HEK293 (cell line): Measurements from ENCODE around the gene NXPH2.

Source experiments
- CTCF ChIA-PET: fragments of 350-600 bp; formaldehyde crosslinking; extraction: SDS; loops from one replicate; lab custom pipeline; 2021; ENCODE audit warnings: antibody characterized with exemption; lab: Yijun Ruan, JAX
- POLR2A ChIA-PET: fragments of 300-600 bp; formaldehyde crosslinking; extraction: SDS; loops from one replicate; lab custom pipeline; 2020; ENCODE audit warnings: antibody characterized with exemption, inconsistent platforms; lab: Yijun Ruan, JAX
- H3K27ac ChIP-seq: fragments of 200-500 bp; sonication (Bioruptor generic); 2 replicates; pipeline ENCODE4 v1.5.1; 2014; ENCODE audit warnings: low read depth, low read length, control low read depth, inconsistent platforms; ENCODE audit errors: extremely low read depth
- H3K36me3 ChIP-seq, 2 experiments: fragments of 200-500 bp in 1 of 2; sonication (Bioruptor generic) in 1 of 2; 1 replicate in 1 of 2; 2 replicates in 1 of 2; pipeline ENCODE4 v1.5.1; 2014 to 2017; ENCODE audit warnings: inconsistent platforms in 2 of 2, low read length in 2 of 2; ENCODE audit not compliant: control insufficient read depth in 2 of 2, insufficient read depth in 1 of 2
- H3K4me1 ChIP-seq: fragments of 200-500 bp; sonication (Bioruptor generic); 2 replicates; pipeline ENCODE4 v1.5.1; 2014; ENCODE audit warnings: mild to moderate bottlenecking, low read length, inconsistent platforms; ENCODE audit not compliant: control insufficient read depth, insufficient read depth
- H3K4me3 ChIP-seq: 2 replicates; pipeline ENCODE4 v1.5.1; 2011; ENCODE audit warnings: low read depth, mild to moderate bottlenecking, control low read depth, low read length, moderate library complexity
- H3K9me3 ChIP-seq: fragments of 200-500 bp; sonication (Bioruptor generic); 2 replicates; pipeline ENCODE4 v1.5.1; 2014; ENCODE audit warnings: low read depth, low read length, inconsistent platforms; ENCODE audit not compliant: control insufficient read depth, insufficient read depth
- EGR2 ChIP-seq: fragments of 450-650 bp; formaldehyde crosslinking; IDR thresholded peaks from 2 replicates; pipeline ENCODE4 v1.5.1; 2016; ENCODE audit warnings: low read depth, missing biosample characterization, missing genetic modification characterization
- GLIS2 ChIP-seq: fragments of 450-650 bp; formaldehyde crosslinking; IDR thresholded peaks from 2 replicates; pipeline ENCODE4 v1.5.1; 2016; ENCODE audit warnings: missing biosample characterization, missing genetic modification characterization
- KLF1 ChIP-seq: fragments of 450-650 bp; formaldehyde crosslinking; IDR thresholded peaks from 2 replicates; pipeline ENCODE4 v1.5.1; 2016; ENCODE audit warnings: missing biosample characterization, missing genetic modification characterization
- KLF10 ChIP-seq: fragments of 450-650 bp; IDR thresholded peaks from 2 replicates; pipeline ENCODE4 v1.5.1; 2018; ENCODE audit warnings: missing biosample characterization, mild to moderate bottlenecking, missing genetic modification characterization
- KLF16 ChIP-seq: fragments of 450-650 bp; formaldehyde crosslinking; IDR thresholded peaks from 2 replicates; pipeline ENCODE4 v1.5.1; 2017; ENCODE audit warnings: missing biosample characterization, missing genetic modification characterization
- RBAK ChIP-seq: fragments of 450-650 bp; formaldehyde crosslinking; IDR thresholded peaks from 2 replicates; pipeline ENCODE4 v1.5.1; 2016; ENCODE audit warnings: missing biosample characterization, missing genetic modification characterization
- ZBTB48 ChIP-seq: fragments of 450-650 bp; formaldehyde crosslinking; IDR thresholded peaks from 2 replicates; pipeline ENCODE4 v1.5.1; 2016; ENCODE audit warnings: missing biosample characterization, missing genetic modification characterization
- ZIC2 ChIP-seq: fragments of 450-650 bp; formaldehyde crosslinking; IDR thresholded peaks from 2 replicates; pipeline ENCODE4 v1.5.1; 2016; ENCODE audit warnings: missing biosample characterization, missing genetic modification characterization
- ZNF221 ChIP-seq: fragments of 450-650 bp; formaldehyde crosslinking; IDR thresholded peaks from 2 replicates; pipeline ENCODE4 v1.5.1; 2017; ENCODE audit warnings: missing biosample characterization, missing genetic modification characterization, borderline replicate concordance
- ZNF248 ChIP-seq: fragments of 450-650 bp; formaldehyde crosslinking; IDR thresholded peaks from 2 replicates; pipeline ENCODE4 v1.5.1; 2017; ENCODE audit warnings: missing biosample characterization, missing genetic modification characterization
- ZNF555 ChIP-seq: fragments of 450-650 bp; formaldehyde crosslinking; conservative IDR thresholded peaks from 2 replicates; pipeline ENCODE4 v1.5.1; 2017; ENCODE audit warnings: missing biosample characterization, mild to moderate bottlenecking, missing genetic modification characterization, inconsistent platforms
- ZNF791 ChIP-seq: fragments of 450-650 bp; formaldehyde crosslinking; IDR thresholded peaks from 2 replicates; pipeline ENCODE4 v1.5.1; 2016; ENCODE audit warnings: missing biosample characterization, missing genetic modification characterization
- TF ChIP-seq, protein P1 (sequence below): fragments of 450-650 bp; formaldehyde crosslinking; conservative IDR thresholded peaks from 2 replicates; pipeline ENCODE4 v1.5.1; 2016; ENCODE audit warnings: low read depth, missing biosample characterization, missing genetic modification characterization
- TF ChIP-seq, protein P2 (sequence below): fragments of 450-650 bp; formaldehyde crosslinking; IDR thresholded peaks from 2 replicates; pipeline ENCODE4 v1.5.1; 2017; ENCODE audit warnings: missing biosample characterization, missing genetic modification characterization
- TF ChIP-seq, protein P3 (sequence below): fragments of 450-650 bp; formaldehyde crosslinking; IDR thresholded peaks from 2 replicates; pipeline ENCODE4; 2016; ENCODE audit warnings: missing biosample characterization, missing genetic modification characterization
- TF ChIP-seq, protein P4 (sequence below): fragments of 450-650 bp; formaldehyde crosslinking; IDR thresholded peaks from 2 replicates; pipeline ENCODE4 v1.5.1; 2016; ENCODE audit warnings: missing biosample characterization, missing genetic modification characterization

Gene NXPH2

DNA sequence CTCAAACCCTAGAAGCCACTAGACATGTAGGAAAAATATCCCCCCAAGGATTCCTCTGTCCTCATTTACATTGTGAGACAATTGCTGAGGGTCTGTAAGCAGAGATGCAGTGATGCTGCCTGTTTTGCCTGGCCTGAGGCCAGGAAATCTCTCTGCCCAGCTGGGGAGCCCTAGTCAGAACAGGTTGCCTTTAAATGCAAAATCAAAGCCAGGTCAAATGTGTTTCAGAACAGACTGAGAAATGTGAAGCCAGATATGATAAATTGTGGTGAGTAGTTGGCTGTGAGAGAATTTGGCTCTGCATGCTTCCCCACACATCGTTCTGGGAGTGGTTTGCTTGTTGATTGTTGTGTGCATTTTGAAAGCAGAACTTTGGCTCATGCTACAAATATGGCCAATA, 38.4 kb upstream of the NXPH2 start:
- Histone ChIP-seq H3K9me3 (no peaks in the 10 kb centered on the region), H3K36me3 (no peaks in the 10 kb centered on the region), H3K27ac (no peak overlapping the region), H3K4me1 (peaks cover 4% of the 10 kb centered on the region; the same call in 1 of the 2 replicates), H3K4me3 (no peak overlapping the region)
- ChIA-PET POLR2A (no interaction called here), CTCF (interaction anchor here (1.2 to 3.1 kb wide), 2 partner anchors 8 to 929 kb away, joined by 3 to 16 read pairs; no protein-coding TSS in a partner anchor)
- TF ChIP-seq, protein P1, sequence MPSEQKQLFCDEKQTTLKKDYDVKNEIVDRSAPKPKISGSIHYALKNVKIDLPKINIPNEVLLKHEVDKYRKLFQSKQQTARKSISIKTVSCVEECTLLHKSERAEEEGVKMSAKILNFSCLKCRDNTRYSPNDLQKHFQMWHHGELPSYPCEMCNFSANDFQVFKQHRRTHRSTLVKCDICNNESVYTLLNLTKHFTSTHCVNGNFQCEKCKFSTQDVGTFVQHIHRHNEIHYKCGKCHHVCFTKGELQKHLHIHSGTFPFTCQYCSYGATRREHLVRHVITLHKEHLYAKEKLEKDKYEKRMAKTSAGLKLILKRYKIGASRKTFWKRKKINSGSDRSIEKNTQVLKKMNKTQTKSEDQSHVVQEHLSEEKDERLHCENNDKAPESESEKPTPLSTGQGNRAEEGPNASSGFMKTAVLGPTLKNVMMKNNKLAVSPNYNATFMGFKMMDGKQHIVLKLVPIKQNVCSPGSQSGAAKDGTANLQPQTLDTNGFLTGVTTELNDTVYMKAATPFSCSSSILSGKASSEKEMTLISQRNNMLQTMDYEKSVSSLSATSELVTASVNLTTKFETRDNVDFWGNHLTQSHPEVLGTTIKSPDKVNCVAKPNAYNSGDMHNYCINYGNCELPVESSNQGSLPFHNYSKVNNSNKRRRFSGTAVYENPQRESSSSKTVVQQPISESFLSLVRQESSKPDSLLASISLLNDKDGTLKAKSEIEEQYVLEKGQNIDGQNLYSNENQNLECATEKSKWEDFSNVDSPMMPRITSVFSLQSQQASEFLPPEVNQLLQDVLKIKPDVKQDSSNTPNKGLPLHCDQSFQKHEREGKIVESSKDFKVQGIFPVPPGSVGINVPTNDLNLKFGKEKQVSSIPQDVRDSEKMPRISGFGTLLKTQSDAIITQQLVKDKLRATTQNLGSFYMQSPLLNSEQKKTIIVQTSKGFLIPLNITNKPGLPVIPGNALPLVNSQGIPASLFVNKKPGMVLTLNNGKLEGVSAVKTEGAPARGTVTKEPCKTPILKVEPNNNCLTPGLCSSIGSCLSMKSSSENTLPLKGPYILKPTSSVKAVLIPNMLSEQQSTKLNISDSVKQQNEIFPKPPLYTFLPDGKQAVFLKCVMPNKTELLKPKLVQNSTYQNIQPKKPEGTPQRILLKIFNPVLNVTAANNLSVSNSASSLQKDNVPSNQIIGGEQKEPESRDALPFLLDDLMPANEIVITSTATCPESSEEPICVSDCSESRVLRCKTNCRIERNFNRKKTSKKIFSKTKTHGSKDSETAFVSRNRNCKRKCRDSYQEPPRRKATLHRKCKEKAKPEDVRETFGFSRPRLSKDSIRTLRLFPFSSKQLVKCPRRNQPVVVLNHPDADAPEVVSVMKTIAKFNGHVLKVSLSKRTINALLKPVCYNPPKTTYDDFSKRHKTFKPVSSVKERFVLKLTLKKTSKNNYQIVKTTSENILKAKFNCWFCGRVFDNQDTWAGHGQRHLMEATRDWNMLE (tag by site-specific recombination), result no peak
- TF ChIP-seq KLF1, result no peak

DNA sequence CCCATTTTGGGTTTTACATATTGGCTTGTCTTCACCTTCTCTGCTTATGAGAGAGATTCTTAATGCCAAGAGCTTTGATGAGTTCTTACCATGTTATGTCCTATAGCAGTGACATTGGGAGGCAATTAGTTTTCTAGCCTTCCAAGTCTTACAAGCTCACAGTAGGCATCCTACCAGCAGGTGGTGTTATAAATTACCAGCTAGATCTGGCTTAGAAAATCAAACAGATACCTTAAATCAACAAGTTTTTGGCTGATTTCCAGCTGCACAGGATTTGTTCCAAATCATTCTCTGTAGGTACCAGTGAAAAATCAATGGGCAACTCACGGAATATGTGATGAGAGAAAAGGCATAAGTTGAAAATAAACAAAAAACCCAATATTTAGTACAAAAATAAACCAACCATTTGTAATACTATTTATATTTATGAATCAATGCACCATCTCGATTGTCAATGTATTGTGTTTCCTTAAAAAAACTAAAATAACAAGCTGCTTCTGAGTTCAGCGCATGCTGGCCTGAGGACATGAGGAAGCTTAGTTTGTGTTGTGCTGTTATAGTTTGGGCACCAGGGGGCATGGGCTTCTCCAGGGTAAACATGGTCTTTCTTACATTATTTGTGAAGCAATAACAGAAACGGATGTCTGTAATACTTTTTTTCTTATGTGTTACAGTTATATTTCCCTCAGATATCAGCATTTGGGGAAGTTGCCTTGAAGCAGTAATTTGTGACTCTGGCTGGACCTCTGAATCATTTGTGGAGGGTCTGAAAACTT, 34.1 kb upstream of the NXPH2 start:
- no peak overlapping the region for H3K27ac ChIP-seq
- TF ChIP-seq ZIC2 (peak; percentile 36), KLF10 (tag by site-specific recombination) (no peak), ZBTB48 (no peak), GLIS2 (tag by site-specific recombination) (no peak)
- TF ChIP-seq, all 188 proteins: peak for 1
- Histone ChIP-seq H3K9me3 (no peaks in the 10 kb centered on the region), H3K36me3 (no peaks in the 10 kb centered on the region), H3K4me1 (peaks cover 4% of the 10 kb centered on the region; the same call in 1 of the 2 replicates), H3K4me3 (no peak overlapping the region)
- ChIA-PET POLR2A (no interaction called here), CTCF (interaction anchor here (0.6 to 1.8 kb wide), 12 partner anchors 8 to 902 kb away, joined by 3 to 25 read pairs (median 4); no protein-coding TSS in a partner anchor)

DNA sequence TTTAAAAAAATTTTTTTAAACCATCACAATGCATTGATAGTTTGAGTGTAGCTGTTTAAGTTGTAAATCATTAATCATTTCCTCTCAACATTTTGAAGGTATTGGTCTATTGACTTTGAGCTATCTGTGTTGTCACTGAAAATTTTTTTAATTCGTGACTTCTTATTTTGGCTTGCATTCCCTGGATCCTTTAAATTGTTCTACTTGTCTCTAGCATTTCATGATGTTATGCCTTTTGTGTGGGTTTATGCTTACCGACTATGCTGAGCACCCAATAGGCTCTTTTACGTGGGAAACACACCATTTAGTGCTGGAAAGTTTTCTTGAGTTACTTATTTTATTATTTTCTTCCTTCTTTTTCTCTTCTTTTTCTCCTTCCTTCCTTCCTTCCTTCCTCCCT, 31.2 kb upstream of the NXPH2 start:
- Histone ChIP-seq H3K9me3 (no peaks in the 10 kb centered on the region), H3K4me3 (no peak overlapping the region), H3K4me1 (no peaks in the 10 kb centered on the region), H3K36me3 (no peaks in the 10 kb centered on the region), H3K27ac (no peak overlapping the region)
- ChIA-PET CTCF (interaction anchor here (0.7 to 1.5 kb wide), 5 partner anchors 15 to 923 kb away, joined by 3 to 5 read pairs (median 4); no protein-coding TSS in a partner anchor), POLR2A (no interaction called here)
- TF ChIP-seq, protein P2, sequence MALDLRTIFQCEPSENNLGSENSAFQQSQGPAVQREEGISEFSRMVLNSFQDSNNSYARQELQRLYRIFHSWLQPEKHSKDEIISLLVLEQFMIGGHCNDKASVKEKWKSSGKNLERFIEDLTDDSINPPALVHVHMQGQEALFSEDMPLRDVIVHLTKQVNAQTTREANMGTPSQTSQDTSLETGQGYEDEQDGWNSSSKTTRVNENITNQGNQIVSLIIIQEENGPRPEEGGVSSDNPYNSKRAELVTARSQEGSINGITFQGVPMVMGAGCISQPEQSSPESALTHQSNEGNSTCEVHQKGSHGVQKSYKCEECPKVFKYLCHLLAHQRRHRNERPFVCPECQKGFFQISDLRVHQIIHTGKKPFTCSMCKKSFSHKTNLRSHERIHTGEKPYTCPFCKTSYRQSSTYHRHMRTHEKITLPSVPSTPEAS, result no peak
- TF ChIP-seq ZNF791, result no peak

DNA sequence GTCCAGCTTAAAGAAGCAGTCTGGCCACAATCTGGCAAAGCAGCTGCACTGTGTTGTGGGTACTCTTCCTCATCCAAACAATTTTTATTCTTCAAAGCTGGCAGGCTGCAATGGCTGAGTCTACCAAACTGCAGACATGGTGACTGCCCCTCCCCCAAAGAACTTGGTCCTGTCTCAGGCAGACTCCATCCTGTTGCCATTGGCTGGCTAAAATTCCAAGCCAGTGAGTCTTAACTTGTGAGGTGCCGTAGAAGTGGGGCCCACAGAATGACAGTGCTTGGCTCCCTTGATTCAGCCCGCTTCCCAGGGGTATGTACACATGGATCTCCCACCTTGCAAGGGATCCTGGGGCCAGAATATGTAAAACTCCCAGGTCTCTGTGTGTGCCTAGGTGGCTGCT, 14.5 kb upstream of the NXPH2 start:
- POLR2A ChIA-PET, result no interaction called here
- Histone ChIP-seq H3K4me1 (no peaks in the 10 kb centered on the region), H3K9me3 (no peaks in the 10 kb centered on the region), H3K4me3 (no peak overlapping the region), H3K36me3 (no peaks in the 10 kb centered on the region), H3K27ac (no peak overlapping the region)
- CTCF ChIA-PET, result interaction anchor here (2.5 kb wide), 1 partner anchor 8 kb away, joined by 12 read pairs; no protein-coding TSS in a partner anchor
- TF ChIP-seq KLF16 (tag by site-specific recombination), result no peak
- TF ChIP-seq EGR2 (tag by site-specific recombination), result no peak
- TF ChIP-seq, protein P3, sequence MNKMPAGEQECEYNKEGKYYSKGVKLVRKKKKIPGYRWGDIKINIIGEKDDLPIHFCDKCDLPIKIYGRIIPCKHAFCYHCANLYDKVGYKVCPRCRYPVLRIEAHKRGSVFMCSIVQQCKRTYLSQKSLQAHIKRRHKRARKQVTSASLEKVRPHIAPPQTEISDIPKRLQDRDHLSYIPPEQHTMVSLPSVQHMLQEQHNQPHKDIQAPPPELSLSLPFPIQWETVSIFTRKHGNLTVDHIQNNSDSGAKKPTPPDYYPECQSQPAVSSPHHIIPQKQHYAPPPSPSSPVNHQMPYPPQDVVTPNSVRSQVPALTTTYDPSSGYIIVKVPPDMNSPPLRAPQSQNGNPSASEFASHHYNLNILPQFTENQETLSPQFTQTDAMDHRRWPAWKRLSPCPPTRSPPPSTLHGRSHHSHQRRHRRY (tag by site-specific recombination), result no peak
- TF ChIP-seq ZNF248 (tag by site-specific recombination), result no peak
- TF ChIP-seq ZNF555 (tag by site-specific recombination), result no peak
- TF ChIP-seq RBAK (tag by site-specific recombination), result no peak
- TF ChIP-seq, protein P4, sequence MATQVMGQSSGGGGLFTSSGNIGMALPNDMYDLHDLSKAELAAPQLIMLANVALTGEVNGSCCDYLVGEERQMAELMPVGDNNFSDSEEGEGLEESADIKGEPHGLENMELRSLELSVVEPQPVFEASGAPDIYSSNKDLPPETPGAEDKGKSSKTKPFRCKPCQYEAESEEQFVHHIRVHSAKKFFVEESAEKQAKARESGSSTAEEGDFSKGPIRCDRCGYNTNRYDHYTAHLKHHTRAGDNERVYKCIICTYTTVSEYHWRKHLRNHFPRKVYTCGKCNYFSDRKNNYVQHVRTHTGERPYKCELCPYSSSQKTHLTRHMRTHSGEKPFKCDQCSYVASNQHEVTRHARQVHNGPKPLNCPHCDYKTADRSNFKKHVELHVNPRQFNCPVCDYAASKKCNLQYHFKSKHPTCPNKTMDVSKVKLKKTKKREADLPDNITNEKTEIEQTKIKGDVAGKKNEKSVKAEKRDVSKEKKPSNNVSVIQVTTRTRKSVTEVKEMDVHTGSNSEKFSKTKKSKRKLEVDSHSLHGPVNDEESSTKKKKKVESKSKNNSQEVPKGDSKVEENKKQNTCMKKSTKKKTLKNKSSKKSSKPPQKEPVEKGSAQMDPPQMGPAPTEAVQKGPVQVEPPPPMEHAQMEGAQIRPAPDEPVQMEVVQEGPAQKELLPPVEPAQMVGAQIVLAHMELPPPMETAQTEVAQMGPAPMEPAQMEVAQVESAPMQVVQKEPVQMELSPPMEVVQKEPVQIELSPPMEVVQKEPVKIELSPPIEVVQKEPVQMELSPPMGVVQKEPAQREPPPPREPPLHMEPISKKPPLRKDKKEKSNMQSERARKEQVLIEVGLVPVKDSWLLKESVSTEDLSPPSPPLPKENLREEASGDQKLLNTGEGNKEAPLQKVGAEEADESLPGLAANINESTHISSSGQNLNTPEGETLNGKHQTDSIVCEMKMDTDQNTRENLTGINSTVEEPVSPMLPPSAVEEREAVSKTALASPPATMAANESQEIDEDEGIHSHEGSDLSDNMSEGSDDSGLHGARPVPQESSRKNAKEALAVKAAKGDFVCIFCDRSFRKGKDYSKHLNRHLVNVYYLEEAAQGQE (tag by site-specific recombination), result no peak
- TF ChIP-seq ZNF221 (tag by site-specific recombination), result no peak
